Retinal pigment epithelial cell (primary cell): ENCODE results near the gene ZFYVE27.
"Not testable (repeated sequence)": the region's sequence is repeated elsewhere in the genome, so short reads cannot be mapped to it uniquely, and the experiment has no call there.

Source experiments
- DNase-seq: peaks from one replicate; pipeline ENCODE4 v3.0.0-alpha.2; 2010; ENCODE audit warnings: low read depth
- H3K4me3 ChIP-seq: 2 replicates; pipeline ENCODE4 v1.5.1; 2011; ENCODE audit warnings: mild to moderate bottlenecking, low read length, control low read depth, moderate library complexity
- TF ChIP-seq, protein P1 (sequence below): conservative IDR thresholded peaks from 2 replicates; pipeline ENCODE4 v1.5.1; 2011; ENCODE audit warnings: low read depth, low read length, control low read depth, inconsistent platforms

The ZFYVE27 gene, protein sequence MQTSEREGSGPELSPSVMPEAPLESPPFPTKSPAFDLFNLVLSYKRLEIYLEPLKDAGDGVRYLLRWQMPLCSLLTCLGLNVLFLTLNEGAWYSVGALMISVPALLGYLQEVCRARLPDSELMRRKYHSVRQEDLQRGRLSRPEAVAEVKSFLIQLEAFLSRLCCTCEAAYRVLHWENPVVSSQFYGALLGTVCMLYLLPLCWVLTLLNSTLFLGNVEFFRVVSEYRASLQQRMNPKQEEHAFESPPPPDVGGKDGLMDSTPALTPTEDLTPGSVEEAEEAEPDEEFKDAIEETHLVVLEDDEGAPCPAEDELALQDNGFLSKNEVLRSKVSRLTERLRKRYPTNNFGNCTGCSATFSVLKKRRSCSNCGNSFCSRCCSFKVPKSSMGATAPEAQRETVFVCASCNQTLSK

DNA sequence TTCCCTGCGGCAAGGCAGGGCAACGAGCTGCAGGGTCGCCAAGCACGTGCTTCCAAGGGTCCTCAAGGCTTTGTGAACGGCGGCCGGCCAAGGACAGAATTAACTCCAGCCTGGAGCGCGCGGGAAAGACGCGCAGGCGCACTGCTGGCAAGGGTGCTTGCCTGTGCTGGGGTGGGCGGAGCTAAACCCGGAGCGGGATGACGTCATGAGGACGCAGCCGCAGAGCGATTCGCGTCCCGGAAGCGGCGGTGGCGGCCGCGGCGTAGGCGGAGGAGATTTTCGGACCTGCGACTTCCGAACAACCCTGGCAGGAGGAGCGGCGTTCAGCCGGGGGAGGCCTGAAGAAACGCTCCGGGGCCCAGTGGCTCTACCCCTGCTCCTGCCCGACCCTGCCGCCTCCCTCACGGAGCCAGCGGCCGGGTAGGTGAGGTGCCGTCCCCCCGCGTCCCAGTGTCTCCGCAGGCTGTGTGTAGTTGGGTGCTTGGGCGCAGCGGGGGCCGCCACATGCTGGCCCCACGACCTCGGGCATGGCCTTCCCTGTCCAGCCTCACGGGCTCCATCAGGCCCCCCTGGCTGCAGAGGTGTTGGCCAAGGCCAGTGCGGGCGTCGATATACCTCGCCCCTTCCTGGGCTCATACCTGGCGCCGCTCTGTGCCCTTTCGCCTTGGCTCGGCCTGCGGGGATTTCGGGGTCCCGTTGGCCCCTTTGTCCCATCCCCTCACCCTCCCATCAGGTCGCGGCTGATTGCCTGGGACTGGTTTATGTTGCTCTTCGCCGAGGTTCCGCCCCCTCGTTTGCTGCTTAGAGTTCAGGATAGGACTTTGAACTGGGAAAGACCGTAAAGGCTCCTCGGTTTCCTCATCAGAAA lies at the start of gene ZFYVE27:
Gene ZFYVE27 (plus strand): TSS at position 227 of the 868 bp plus-strand sequence. CDS start 1,350 bp downstream, outside the sequence.
- peak within 1 kb of the TSS; percentile 91 for H3K4me3 ChIP-seq
- no peak for DNase-seq
- TF ChIP-seq, protein P1, sequence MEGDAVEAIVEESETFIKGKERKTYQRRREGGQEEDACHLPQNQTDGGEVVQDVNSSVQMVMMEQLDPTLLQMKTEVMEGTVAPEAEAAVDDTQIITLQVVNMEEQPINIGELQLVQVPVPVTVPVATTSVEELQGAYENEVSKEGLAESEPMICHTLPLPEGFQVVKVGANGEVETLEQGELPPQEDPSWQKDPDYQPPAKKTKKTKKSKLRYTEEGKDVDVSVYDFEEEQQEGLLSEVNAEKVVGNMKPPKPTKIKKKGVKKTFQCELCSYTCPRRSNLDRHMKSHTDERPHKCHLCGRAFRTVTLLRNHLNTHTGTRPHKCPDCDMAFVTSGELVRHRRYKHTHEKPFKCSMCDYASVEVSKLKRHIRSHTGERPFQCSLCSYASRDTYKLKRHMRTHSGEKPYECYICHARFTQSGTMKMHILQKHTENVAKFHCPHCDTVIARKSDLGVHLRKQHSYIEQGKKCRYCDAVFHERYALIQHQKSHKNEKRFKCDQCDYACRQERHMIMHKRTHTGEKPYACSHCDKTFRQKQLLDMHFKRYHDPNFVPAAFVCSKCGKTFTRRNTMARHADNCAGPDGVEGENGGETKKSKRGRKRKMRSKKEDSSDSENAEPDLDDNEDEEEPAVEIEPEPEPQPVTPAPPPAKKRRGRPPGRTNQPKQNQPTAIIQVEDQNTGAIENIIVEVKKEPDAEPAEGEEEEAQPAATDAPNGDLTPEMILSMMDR: no peak

DNA sequence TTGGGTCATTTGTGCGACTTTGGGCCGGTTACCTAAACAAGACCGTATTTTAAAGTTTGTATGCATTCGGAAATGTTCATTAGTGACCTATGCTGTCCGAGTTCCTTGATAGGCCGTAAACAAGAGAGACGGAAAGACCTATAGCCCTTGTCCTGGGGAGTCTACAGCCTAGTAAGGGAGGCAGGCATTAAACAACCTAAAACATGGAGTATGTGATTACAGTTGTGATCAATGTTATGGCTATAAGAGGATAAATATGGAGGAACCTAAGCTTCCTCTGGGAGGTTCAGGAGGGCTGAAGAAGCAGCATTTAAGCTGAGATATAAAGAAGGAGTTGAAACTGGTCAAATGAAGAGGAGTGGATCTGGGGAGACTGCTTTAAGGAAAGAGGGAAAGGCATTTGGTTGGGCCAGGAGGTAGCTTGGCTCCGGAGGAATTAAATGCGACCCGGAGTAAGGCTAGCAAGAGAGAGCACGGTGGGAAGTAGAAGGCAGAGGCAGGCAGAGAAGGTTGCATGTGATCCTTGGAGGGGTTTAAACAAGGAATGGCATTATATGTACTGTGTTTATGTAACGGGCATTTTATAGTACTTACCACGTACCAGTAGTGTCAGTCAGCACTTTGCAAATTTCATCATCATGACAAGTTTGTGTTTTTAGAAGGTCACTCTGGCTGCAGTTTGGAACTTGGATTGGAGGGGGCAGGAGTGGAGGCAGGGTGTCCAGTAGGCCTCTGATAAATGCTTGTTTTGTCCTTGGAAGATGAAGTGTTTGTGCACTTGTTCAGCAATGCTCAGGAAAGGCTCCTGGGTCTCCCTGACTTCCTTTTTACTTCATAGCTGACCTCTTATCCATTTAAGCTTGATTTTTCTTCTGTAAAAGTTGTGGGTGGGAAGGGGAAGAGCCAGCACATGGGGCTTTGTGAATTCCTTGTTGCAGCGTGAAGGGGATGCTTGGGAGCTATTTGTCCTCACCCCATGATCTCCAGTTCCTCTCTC lies 48.8 kb upstream of the ZFYVE27 start:
- H3K4me3 ChIP-seq: peak overlapping the region; percentile 1
- peak; percentile 95 for DNase-seq

DNA sequence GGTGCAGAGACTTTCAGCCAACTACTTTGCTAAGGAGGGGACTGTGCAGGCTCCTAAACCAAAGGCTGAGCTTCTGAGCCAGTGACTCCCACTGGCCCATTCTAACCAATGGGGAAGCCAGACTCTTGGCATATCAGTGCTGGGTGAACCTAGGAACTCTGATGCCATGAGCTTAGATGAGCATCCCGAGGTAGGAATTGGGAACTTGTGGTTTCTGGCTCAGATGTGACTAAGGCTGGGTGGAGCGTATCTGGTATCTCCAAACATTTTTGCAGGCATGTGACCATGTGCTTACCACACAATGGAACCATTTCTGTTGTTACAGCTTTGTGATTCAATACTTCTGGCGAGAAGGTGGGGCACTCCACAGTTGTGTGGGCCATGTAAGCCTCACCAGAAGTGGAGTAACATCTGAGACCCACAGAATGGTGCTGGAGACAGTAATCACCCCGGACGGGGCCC lies 47.3 kb upstream of the ZFYVE27 start:
- peak; percentile 99 for DNase-seq
- TF ChIP-seq, protein P1: no peak
- no peak overlapping the region for H3K4me3 ChIP-seq

More for the DNA sequence above, 48.8 kb upstream of the ZFYVE27 start:
- TF ChIP-seq, protein P1: no peak

DNA sequence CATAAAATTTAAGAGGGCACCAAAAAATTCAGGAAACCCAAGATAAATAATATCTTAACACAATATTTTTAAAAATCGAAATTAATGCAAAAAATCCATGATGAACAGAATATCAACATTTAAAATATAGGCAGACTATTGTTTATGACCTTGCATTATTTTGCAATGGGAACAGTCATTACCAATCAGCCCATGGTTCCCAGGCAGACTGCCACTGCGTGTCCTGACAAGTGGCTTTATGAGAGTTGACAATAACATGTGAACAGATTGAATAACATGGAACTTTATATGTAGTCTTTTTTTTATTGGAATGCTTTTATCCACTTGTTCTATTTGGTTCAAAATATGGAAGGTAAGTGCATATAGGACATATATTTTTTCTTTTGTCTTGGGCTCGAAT lies 46.8 kb upstream of the ZFYVE27 start:
- H3K4me3 ChIP-seq: no peak overlapping the region
- TF ChIP-seq, protein P1: no peak
- DNase-seq: no peak

DNA sequence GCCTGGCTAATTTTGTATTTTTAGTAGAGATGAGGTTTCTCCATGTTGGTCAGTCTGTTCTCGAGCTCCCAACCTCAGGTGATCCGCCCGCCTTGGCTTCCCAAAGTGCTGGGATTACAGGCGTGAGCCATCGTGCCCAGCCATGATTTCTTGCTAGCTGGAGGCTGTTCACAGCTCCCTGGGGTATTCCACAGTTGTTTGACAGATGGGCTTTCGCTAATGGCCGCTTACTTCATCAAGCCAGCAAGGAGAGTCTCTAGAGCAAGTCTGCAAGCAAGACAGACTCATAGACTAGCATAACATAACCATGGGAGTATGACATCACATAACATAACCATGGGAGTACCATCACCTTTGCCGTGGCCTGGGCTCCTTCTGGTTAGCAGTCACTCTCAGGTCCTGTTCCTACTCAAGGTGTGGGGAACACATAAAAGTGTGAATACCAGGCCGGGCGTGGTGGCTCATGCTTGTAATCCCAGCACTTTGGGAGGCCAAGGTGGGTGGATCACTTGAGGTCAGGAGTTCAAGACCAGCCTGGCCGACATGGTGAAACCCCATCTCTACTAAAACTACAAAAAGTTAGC lies 38.8 kb upstream of the ZFYVE27 start:
- not testable (repeated sequence) for H3K4me3 ChIP-seq, DNase-seq

DNA sequence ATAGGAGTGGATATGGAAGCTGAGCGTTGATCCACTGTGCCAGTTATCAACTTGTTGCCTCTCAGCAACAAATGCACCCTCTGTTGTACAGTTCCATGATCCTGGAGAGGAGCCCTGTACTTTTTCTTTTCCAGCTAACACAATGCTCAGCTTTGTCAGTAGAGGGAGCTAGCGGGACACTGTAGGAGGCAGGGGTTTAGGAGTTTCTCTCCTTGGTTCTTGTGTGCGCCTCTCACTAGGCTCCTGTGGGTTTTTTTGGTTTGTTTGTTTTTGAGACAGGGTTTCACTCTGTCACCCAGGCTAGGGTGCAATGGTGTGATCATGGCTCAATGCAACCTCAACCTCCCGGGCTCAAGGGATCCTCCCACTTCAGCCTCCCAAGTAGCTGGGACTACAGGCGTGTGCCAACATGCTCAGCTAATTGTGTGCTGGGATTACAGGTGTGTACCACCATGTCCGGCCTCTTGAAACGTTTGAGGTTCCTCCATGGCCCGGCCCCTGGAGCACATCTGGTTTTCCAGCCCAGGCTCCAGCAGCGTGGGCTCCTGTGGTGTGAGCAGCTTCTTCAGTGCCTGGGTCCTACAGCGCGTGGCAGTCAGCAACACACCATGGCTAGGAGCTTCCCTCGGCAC lies 35.4 kb upstream of the ZFYVE27 start:
- H3K4me3 ChIP-seq: no peak overlapping the region
- no peak for DNase-seq
- TF ChIP-seq, protein P1: peak; percentile 97
